ENCODE measurements around the gene SCAF1. TPM values are rescaled to one million over a fixed set of nuclear protein-coding genes. Genes with fewer than 3 reads are reported as not detected.

The SCAF1 gene
- polyA plus RNA-seq, 1 donor from 2014 or later = 11.9 TPM

DNA sequence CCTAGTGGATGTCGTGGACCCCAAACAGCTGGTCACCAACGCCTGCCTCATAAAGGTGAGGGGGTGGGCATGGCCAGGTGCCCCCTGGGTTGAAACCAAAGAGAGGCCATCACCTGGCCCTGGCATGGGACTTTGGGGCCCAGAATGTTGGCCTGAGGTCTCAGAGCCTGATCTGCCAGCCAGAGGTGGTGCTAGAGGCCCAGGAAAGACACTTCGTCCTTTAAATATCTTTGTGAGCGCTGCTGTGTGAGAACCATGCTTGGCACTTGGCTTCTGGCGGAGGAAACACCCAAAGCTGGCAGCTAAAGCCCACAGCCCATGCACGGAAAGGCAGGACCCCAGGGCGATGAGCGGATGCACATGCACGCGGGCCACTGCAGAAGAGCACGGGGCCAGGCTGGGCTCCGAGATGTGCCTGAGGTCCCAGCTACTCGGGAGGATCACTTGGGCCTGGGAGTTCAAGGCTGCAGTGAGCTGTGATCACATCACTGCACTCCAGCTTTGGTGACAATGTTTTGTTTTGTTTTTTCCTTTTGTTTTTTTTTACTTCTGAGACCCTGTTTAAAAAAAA is 43.1 kb downstream of the SCAF1 start (continued):
- no peak for TF ChIP-seq MXI1 (conservative IDR thresholded peaks at IDR 0.05; ENCODE audit: poor library complexity, severe bottlenecking)

GRCh38 chr19:49685845-49686332 is 43.9 kb downstream of the SCAF1 start:
- Histone ChIP-seq H3F3A (ENCODE audit: insufficient read depth, low read length, poor library complexity, severe bottlenecking) (no peaks in the 10 kb centered on the region), H3K9me2 (ENCODE audit: insufficient read depth, low read length) (no peaks in the 10 kb centered on the region), H3K27me3 (ENCODE audit: insufficient read depth, low read depth, low read length) (no peaks in the 10 kb centered on the region), H3K4me3 (ENCODE audit: low read length) (no peak overlapping the region), H3K36me3 (ENCODE audit: insufficient read depth, low read length) (no peaks in the 10 kb centered on the region), H4K20me1 (ENCODE audit: insufficient read depth) (no peaks in the 10 kb centered on the region), H3K27ac (ENCODE audit: low read length) (no peak overlapping the region), H3K4me2 (ENCODE audit: low read length) (no peak overlapping the region), H2AFZ (ENCODE audit: low read depth, low read length) (no peak overlapping the region), H3K9ac (ENCODE audit: low read length) (no peak overlapping the region), H3K9me3 (ENCODE audit: low read length) (no peaks in the 10 kb centered on the region), H3K79me2 (replicated peaks; ENCODE audit: insufficient read depth, low read length) (peaks cover 4% of the 10 kb centered on the region)
- TF ChIP-seq POLR2AphosphoS5 (IDR thresholded peaks at IDR 0.05) (no peak), EP300 (conservative IDR thresholded peaks at IDR 0.05; ENCODE audit: poor library complexity, severe bottlenecking) (no peak), RAD21 (conservative IDR thresholded peaks at IDR 0.05) (no peak), TAF1 (IDR thresholded peaks at IDR 0.05; ENCODE audit: low read depth) (no peak), MXI1 (conservative IDR thresholded peaks at IDR 0.05; ENCODE audit: poor library complexity, severe bottlenecking) (no peak), CTCF (IDR thresholded peaks at IDR 0.05; ENCODE audit: poor library complexity, severe bottlenecking) (no peak), SMC3 (conservative IDR thresholded peaks at IDR 0.05; ENCODE audit: poor library complexity) (no peak), EZH2 (IDR thresholded peaks at IDR 0.05; ENCODE audit: borderline replicate concordance, insufficient read depth, low read length, poor library complexity, severe bottlenecking) (no peak)
- TF ChIP-seq, protein P1, sequence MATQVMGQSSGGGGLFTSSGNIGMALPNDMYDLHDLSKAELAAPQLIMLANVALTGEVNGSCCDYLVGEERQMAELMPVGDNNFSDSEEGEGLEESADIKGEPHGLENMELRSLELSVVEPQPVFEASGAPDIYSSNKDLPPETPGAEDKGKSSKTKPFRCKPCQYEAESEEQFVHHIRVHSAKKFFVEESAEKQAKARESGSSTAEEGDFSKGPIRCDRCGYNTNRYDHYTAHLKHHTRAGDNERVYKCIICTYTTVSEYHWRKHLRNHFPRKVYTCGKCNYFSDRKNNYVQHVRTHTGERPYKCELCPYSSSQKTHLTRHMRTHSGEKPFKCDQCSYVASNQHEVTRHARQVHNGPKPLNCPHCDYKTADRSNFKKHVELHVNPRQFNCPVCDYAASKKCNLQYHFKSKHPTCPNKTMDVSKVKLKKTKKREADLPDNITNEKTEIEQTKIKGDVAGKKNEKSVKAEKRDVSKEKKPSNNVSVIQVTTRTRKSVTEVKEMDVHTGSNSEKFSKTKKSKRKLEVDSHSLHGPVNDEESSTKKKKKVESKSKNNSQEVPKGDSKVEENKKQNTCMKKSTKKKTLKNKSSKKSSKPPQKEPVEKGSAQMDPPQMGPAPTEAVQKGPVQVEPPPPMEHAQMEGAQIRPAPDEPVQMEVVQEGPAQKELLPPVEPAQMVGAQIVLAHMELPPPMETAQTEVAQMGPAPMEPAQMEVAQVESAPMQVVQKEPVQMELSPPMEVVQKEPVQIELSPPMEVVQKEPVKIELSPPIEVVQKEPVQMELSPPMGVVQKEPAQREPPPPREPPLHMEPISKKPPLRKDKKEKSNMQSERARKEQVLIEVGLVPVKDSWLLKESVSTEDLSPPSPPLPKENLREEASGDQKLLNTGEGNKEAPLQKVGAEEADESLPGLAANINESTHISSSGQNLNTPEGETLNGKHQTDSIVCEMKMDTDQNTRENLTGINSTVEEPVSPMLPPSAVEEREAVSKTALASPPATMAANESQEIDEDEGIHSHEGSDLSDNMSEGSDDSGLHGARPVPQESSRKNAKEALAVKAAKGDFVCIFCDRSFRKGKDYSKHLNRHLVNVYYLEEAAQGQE (IDR thresholded peaks at IDR 0.05; ENCODE audit: borderline replicate concordance) = no peak

DNA sequence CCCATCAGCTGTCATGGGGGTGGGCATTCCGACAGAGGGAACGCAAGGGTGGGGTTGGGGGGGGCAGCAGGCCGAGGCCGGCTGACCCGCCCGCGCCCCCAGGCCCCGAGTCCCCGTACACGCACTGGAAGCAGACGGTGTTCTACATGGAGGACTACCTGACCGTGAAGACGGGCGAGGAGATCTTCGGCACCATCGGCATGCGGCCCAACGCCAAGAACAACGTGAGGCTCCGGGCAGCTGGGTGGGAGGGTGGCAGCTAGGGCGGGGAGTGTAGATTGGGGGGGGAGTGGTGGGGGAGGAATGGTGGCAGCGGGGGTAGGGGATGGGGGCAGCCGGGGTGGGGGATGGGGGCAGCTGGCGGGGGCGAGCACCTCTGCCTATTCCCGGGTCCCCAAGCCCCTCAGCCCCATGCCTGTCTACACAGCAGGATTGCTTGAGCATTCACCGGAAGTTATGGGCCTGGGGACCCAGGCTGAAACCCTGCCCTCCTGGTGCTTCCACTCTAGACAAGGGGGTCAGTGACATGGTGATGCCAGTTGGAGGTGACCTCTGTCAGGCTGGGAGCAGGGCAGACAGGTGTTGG is 44.6 kb downstream of the SCAF1 start:
- Histone ChIP-seq H3K27me3 (ENCODE audit: insufficient read depth, low read depth, low read length) (no peaks in the 10 kb centered on the region), H4K20me1 (ENCODE audit: insufficient read depth) (no peaks in the 10 kb centered on the region), H3K9me3 (ENCODE audit: low read length) (no peaks in the 10 kb centered on the region), H3K4me3 (ENCODE audit: low read length) (no peak overlapping the region), H3K79me2 (replicated peaks; ENCODE audit: insufficient read depth, low read length) (peaks cover 2% of the 10 kb centered on the region), H3F3A (ENCODE audit: insufficient read depth, low read length, poor library complexity, severe bottlenecking) (no peaks in the 10 kb centered on the region), H3K4me2 (ENCODE audit: low read length) (no peak overlapping the region), H3K9ac (ENCODE audit: low read length) (no peak overlapping the region), H2AFZ (ENCODE audit: low read depth, low read length) (no peak overlapping the region), H3K27ac (ENCODE audit: low read length) (no peak overlapping the region), H3K36me3 (ENCODE audit: insufficient read depth, low read length) (no peaks in the 10 kb centered on the region), H3K9me2 (ENCODE audit: insufficient read depth, low read length) (no peaks in the 10 kb centered on the region)
- TF ChIP-seq, protein P1 (IDR thresholded peaks at IDR 0.05; ENCODE audit: borderline replicate concordance) = no peak
- TF ChIP-seq SMC3 (conservative IDR thresholded peaks at IDR 0.05; ENCODE audit: poor library complexity) (no peak), EP300 (conservative IDR thresholded peaks at IDR 0.05; ENCODE audit: poor library complexity, severe bottlenecking) (no peak), MXI1 (conservative IDR thresholded peaks at IDR 0.05; ENCODE audit: poor library complexity, severe bottlenecking) (no peak), CTCF (IDR thresholded peaks at IDR 0.05; ENCODE audit: poor library complexity, severe bottlenecking) (no peak), EZH2 (IDR thresholded peaks at IDR 0.05; ENCODE audit: borderline replicate concordance, insufficient read depth, low read length, poor library complexity, severe bottlenecking) (no peak), POLR2AphosphoS5 (IDR thresholded peaks at IDR 0.05) (no peak), RAD21 (conservative IDR thresholded peaks at IDR 0.05) (no peak), TAF1 (IDR thresholded peaks at IDR 0.05; ENCODE audit: low read depth) (no peak)
